ENCODE data around the gene ZNF12. TPM values are rescaled to one million over a fixed set of nuclear protein-coding genes. Genes with fewer than 3 reads are reported as not detected.
"Not testable (repeated sequence)": the region's sequence is repeated elsewhere in the genome, so short reads cannot be mapped to it uniquely, and the experiment has no call there.

Gene ZNF12
- total RNA-seq, 1 donor from 2014 or later, result 15.9 TPM

- DNase-seq (ENCODE audit: low read depth in 2 of 2), result peak; percentile 24 to 41
Measured at GRCh38 chr7:6691609-6692106, 15.1 kb downstream of the ZNF12 start.

- DNase-seq (ENCODE audit: low read depth in 2 of 2), result no peak
Measured at GRCh38 chr7:6691103-6691502, 15.6 kb downstream of the ZNF12 start.

GRCh38 chr7:6680146-6680545 lies 26.6 kb downstream of the ZNF12 start:
- no peak for DNase-seq (ENCODE audit: low read depth in 2 of 2)

- no peak for DNase-seq (ENCODE audit: low read depth in 2 of 2)
Measured at GRCh38 chr7:6675807-6676405, 30.8 kb downstream of the ZNF12 start.

GRCh38 chr7:6670851-6671250 lies 35.9 kb downstream of the ZNF12 start:
- DNase-seq (ENCODE audit: low read depth in 2 of 2), result not testable (repeated sequence)

GRCh38 chr7:6658618-6659345 lies 48.0 kb downstream of the ZNF12 start:
- no peak for DNase-seq (ENCODE audit: low read depth in 2 of 2)

GRCh38 chr7:6656413-6656812 lies 50.3 kb downstream of the ZNF12 start:
- no peak for DNase-seq (ENCODE audit: low read depth in 2 of 2)

GRCh38 chr7:6655636-6656385 lies 50.9 kb downstream of the ZNF12 start:
- DNase-seq (ENCODE audit: low read depth in 2 of 2), result no peak

GRCh38 chr7:6654842-6655610 lies 51.7 kb downstream of the ZNF12 start:
- no peak for DNase-seq (ENCODE audit: low read depth in 2 of 2)

GRCh38 chr7:6654113-6654841 lies 52.5 kb downstream of the ZNF12 start:
- no peak for DNase-seq (ENCODE audit: low read depth in 2 of 2)

GRCh38 chr7:6653071-6654003 lies 53.4 kb downstream of the ZNF12 start:
- DNase-seq (ENCODE audit: low read depth in 2 of 2), result no peak

- DNase-seq (ENCODE audit: low read depth in 2 of 2), result no peak
Measured at GRCh38 chr7:6652446-6653011, 54.2 kb downstream of the ZNF12 start.

GRCh38 chr7:6651851-6652445 lies 54.8 kb downstream of the ZNF12 start:
- no peak for DNase-seq (ENCODE audit: low read depth in 2 of 2)

GRCh38 chr7:6650521-6651011 lies 56.2 kb downstream of the ZNF12 start:
- no peak for DNase-seq (ENCODE audit: low read depth in 2 of 2)

- DNase-seq (ENCODE audit: low read depth in 2 of 2), result no peak
Measured at GRCh38 chr7:6650086-6650485, 56.7 kb downstream of the ZNF12 start.

- no peak for DNase-seq (ENCODE audit: low read depth in 2 of 2)
Measured at GRCh38 chr7:6649241-6649961, 57.3 kb downstream of the ZNF12 start.

GRCh38 chr7:6648815-6649104 lies 58.0 kb downstream of the ZNF12 start:
- DNase-seq (ENCODE audit: low read depth in 2 of 2), result no peak

GRCh38 chr7:6648066-6648814 lies 58.5 kb downstream of the ZNF12 start:
- DNase-seq (ENCODE audit: low read depth in 2 of 2), result no peak

Measured in lung microvascular endothelial cell (primary cell).